Stimulated activated CD8-positive, alpha-beta memory T cell treated with anti-CD3 and anti-CD28 coated beads, Interleukin-15, amount 100 ng/mL, for 1 hour (primary cell): ENCODE data around the gene CFAP119.

Experiments
- DNase-seq: peaks from one replicate; pipeline ENCODE4 v3.0.0-alpha.2; 2020; ENCODE audit warnings: low read depth

CFAP119 gene

DNA sequence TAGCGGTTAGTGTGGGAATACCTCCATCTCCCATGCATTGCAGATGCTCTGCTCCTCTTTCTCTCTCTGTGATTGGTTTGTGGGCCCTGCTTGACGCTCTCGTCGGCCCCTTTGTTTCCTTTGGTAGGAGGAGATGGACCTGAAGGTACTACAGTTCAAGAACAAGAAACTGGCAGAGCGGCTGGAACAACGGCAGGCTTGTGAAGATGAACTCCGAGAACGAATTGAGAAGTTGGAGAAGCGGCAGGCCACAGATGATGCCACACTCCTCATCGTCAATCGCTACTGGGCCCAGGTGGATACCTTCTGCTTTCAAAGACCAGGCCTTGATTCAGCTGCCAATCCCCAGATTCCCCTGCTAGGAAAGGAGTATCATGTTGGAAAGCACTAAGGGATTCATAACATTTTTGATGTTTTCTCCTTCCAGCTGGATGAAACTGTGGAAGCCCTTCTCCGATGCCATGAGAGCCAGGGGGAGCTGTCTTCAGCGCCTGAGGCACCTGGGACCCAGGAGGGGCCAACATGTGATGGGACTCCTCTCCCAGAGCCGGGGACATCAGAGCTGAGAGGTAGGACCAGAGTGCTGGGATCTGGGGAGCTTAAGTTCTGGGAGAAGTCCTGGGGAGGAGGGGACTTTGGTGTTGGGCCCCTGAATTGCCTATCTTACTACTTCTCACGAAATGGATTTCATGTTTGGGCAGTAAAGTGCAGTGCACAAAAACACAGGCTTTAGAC lies 1.3 kb upstream of the CFAP119 start:
- DNase-seq: no peak

DNA sequence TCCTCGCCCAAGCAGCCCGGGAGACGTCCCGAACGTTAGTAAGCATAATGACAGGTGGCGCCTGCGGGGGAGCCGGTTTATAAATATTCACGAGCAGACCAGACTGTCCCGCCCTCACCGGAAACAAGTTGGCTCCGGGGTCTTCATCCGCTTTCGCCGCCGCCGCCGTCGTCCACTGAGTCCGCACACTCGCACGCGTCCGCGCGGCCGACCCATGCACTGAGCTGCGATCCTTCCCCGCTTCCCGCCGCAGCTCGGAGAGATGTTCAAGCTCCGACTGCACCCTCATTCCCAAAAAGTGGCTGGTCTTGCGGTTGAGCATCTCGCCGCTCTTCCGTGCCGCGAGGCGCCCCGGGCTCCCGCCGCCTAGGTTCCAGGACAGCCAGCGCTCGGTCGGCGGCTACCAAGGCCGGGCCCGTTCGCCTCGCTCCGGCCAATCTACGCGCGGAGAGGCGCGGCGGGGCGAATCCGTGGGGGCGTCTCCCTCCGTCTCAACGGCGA lies 385 bp downstream of the CFAP119 start:
- DNase-seq: no peak

DNA sequence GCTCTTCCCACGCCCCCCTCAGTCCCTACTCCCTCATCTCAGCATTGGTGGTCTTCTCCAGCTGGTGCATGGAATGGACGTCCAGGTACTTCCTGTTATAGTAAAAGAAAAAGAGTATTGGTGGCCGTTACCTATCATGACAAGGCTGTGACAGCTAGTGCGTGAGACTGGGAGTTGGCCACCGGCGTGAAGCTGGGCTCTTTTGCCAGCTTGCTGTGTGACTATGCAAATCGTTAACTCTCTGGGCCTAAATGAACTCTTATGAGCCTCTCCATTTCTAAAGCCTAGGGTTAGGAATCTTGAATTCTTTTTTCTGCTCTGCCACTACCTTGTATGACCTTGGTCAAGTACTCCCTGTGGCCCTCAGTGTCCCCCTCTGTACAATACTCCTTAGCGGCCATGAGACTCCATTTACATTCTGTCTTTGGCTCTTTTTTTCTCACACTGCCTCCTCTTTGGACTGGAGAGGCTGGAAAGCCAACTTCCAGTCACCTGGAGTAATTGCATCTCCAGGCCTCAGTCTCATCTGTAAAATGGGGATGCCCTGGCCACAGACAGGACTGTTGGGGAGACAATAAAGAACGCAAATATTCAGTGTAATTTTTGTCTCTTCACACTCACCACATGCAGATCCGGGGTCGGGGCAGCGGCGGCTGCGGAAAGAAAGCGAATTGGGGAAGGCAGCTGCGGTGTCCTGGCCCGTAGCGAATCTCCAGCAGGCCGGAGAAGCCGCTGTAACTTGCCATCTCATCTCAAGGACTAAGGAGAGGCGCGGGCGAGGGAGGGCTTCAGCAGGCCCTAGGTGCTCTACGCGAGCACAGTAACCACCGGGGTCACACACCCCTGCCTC lies 1.1 kb downstream of the CFAP119 start:
- no peak for DNase-seq

DNA sequence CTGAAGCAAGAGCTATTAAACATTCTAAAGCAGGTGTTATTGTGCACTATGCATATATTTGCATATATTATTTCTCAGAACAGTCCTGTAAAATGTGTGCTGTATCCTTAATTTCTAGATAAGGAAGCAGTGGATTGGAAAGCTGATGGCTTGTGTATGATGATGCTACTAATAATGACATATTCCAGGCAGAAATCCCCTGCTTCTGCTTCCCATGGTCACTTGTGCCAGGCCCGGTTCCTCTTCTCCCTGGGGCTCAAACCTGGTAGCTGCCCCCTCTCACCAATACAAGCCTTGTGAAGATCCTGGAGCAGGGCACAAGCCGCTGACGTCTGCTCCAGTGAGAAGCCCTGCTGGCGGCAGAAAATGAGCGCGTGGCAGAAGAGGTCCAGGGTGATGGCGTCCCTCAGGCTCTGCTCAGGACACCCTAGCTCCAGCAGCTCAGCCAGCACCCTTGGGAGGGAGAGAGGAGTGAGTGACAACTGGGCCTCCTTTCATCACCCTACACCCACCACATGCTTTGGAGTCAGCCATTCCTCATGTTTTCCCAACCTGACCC lies 1.8 kb downstream of the CFAP119 start:
- DNase-seq: no peak

DNA sequence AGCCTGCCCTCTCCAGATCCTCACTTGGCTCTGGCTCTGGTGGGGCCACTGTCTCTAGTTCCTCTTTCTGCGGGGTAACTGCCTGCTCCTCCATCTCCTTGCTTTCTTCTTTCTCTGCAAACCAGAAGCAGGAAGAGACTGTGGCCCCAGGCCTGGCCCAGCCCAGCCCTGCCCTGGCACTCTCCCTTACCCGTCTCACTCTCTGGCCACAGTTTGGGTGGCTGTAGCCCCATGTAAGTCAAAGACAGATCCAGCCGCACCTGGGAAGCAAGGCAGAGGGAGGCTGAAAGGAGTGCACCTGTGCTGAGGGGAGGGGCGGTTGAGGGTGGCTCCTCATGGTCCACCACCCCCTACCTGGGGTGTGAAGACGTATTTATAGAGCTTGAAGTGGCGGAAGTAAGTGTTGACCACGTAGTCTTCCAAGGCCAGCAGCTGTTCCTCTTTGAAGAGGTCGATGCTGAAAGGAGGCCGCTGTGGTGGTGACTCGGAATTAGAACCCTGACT lies 2.8 kb downstream of the CFAP119 start:
- DNase-seq: no peak

DNA sequence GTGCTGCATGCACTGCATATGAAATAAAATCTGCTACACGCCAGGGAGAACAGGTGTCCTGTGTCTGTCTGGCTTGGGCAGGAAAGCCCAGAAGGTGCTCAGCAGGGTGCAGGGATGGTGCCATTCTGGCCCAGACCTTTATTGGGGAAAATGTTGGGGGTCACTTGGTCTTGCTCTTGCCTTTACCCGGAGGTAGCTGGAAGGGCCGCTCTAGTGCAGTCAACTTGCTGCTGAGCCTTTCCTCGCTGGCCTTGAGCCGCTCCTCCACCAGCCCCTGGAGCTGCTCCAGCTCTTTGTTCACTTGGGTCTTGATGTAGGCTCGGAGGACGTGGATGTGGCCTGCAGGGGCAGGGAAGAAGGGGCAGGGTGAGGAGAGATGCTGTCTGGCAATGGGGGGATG lies 4.5 kb downstream of the CFAP119 start:
- no peak for DNase-seq

DNA sequence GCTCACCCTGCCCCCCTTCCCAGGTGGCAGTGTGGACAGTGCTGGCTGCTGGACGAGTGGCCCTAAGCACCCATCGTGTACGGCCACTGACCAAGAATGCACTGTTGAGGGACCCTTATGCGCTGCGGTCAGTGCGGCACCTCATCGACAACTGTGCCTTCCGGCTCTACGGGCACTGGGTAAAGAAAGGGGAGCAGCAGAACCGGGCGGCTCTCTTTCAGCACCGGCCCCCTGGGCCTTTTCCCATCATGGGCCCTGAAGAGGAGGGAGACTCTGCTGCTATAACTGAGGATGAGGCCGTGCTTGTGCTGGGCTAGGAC lies 5.1 kb downstream of the CFAP119 start:
- no peak for DNase-seq

DNA sequence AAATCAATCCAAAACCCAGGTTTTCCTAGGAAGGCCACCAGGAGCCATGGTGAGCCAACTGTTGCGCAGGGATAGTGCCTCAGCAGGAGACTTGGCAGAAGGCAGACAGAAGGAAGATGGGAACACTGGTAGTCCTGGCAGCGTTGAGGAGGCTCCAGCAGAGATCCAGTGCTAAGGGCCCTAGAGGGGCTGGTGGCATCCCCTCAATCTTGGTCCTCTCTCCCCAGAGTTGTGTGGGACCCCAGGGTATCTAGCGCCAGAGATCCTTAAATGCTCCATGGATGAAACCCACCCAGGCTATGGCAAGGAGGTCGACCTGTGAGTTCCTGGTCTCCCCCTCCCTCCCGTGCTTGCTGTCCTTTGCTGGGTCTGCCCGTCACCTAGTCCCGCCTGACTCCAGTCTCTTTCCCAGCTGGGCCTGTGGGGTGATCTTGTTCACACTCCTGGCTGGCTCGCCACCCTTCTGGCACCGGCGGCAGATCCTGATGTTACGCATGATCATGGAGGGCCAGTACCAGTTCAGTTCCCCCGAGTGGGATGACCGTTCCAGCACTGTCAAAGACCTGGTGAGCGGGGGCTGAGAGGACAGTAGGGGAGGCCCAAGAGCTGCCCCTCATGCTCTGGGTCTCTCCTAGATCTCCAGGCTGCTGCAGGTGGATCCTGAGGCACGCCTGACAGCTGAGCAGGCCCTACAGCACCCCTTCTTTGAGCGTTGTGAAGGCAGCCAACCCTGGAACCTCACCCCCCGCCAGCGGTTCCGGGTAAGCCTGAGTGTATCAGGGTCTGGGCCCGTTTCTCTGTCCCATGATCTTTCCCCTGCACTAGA lies 5.7 kb downstream of the CFAP119 start:
- DNase-seq: no peak

DNA sequence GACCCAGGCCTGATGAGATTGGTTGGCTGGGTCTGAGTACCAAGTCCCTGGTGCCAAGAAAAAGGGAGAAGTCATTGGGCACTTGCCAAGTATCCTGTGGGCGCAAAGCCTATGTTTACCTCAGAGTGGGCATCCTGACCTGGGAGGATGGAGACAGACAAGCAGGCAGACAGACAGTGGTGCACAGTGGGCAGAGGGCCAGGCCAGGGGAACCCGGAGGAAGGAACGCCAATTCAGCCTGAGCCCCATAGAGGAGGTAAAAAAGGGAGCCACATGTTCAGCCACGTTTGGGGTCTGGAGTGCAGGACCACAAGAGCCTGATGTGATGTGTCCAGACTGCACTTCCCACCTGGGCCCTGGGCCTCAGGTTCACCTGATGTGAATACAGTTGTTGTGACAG lies 8.3 kb downstream of the CFAP119 start:
- DNase-seq: no peak

DNA sequence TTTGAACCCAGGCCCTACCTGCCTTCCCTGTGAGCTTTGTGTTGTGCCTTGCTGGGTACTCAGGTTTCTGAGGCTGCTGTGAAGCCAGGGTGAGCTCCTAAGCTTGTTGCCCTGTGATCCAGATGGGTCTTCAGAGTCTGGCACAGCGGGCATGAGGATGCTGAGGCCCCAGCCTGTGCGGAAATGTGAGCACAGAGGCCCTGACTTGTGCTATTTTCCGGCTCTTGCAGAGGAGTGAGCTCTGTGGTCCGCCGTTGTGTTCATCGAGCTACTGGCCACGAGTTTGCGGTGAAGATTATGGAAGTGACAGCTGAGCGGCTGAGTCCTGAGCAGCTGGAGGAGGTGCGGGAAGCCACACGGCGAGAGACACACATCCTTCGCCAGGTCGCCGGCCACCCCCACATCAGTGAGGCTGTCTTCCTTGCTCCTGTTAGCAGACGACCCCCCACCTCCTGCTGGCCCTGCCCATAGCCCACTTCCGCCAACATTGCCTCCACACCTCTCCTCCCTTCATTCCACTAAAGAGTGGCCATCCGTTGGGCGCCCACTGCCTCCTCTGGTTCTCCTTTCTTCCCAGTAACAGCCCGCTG lies 10.9 kb downstream of the CFAP119 start:
- no peak for DNase-seq

DNA sequence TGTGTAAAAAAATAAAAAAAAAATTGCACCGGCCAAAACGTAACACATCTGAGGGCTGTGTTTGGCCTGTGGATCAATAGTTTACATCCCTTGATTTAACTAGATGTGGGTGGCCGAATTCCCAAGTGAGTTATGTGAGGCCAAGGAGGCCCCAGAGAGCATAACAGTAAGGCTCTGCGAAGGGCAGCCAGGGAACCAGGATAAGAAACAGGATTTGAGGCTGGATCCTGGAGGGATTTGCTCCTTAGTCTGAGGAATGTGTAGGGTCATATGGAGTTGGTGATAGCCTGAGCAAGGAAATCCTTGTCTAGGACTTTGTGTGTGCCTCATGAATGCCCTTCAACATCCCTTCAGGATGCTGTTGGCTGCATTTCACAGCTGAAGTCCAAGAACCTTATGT lies 11.7 kb downstream of the CFAP119 start:
- DNase-seq: no peak

DNA sequence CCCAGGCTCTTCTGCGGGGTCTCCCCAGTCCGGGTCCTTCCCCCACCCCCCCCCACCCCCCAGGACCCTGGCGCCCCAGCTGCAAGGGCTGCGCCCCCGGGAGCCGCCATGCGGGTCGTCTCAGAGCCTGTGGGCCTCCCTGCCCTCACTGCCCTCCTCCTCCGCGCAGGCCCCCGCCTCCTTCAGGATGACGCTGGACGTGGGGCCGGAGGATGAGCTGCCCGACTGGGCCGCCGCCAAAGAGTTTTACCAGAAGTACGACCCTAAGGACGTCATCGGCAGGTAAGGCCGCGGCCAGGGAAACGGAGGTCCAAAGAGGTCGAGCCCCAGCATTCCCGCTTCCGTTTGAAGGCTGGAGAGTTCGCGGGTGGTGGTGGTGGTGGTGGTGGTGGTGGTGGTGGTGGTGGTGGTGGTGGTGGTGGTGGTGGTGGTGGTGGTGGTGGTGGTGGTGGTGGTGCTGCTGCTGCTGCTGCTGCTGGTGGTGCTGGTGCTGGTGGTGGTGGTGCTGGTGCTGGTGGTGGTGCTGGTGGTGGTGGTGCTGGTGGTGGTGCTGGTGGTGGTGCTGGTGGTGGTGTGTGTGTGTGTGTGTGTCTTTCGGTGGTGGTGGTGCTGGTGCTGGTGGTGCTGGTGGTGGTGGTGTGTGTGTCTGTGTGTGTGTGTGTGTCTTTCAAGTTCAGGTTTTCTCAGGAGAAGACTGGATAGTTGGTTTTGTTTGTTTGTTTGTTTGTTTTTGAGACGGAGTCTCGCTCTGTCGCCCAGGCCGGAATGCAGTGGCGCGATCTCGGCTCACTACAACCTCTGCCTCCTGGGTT lies 13.0 kb downstream of the CFAP119 start:
- DNase-seq: no peak

DNA sequence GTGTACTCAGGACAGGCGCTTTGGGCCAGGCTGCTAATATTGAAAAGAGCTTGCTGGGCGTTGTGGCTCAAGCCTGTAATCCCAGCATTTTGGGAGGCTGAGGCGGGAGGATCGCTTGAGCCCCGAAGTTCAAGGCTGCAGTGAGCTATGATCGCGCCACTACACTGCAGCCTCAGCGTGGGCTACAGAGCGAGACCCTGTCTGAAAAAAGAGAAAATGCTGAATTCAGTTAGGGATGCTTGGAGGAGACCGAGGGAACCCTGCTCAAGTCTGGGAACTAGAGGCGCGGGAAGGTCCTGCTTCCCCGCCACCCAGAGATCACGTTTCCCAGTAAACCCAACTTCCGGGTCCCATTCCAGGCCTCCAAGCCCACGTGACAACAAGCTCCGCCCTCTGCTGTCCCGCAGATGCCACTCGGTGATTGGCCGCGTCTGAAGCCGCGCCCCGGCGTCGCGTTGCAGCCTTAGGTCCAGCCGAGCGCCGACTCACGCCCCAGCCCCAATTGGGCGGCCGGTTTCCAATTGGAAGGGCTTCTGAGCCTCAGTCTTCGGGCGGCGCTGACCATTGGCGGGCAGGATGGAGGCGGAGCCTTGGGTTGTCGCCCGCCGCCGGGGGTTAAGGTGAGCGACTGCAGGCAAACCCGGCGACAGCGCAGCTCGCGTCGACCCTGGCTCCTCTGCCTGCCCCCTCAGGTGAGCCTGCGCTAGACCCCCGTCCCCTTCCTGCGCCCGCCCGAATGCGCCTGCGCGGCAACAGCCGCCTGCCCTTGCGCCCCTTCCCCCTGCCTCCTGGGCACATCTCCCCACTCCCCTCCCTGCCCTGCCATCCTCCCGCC lies 13.8 kb downstream of the CFAP119 start, which contains the start of gene PHKG2:
TSS of gene PHKG2 (plus strand) at position 627 of the 835 bp plus-strand sequence. CDS start 396 bp downstream, outside the sequence.
- peak; percentile 84 for DNase-seq

DNA sequence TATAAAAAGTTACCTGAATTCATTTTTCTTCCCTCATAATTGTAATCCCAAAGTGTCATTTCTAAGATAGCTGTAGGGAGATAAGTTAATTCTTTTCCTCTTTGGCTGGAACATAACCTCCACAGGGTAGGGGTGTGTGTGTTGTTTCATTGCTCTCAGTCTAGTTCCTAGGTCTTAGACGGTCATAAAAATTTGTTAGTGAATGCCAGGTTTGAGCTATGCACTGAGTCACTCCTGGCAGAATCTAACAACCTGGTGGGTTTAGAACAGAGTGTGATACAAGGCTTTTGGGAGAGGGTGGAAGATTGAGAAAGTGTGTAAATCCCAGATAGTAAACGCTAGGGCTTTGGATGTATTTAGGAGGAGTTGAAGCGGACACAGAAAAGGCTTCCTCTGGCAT lies 14.5 kb downstream of the CFAP119 start:
- no peak for DNase-seq

DNA sequence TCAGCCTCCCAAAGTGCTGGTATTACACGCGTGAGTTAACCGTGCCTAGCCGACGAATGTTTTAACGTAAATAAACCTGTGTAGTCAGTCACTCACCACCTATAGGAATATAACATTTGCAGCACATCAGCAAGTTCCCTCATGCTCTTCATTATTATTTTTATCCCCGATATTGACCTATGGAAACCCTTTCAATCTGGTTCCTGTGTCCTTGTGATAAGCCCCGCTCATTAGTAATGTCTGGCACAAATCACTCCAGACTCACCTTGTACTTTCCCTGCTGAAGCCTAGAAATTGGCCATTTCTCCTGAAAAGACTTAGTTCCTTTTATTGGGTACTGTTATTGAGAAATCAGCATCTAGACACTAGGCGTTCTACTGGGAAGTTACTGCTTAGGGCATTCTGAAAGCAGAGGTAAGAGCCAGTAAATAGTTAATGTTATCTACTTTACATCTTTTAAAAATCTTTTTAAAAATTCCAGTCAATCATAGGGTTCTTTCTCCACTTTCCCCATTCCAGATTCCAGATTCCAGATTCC lies 15.2 kb downstream of the CFAP119 start:
- DNase-seq: no peak

DNA sequence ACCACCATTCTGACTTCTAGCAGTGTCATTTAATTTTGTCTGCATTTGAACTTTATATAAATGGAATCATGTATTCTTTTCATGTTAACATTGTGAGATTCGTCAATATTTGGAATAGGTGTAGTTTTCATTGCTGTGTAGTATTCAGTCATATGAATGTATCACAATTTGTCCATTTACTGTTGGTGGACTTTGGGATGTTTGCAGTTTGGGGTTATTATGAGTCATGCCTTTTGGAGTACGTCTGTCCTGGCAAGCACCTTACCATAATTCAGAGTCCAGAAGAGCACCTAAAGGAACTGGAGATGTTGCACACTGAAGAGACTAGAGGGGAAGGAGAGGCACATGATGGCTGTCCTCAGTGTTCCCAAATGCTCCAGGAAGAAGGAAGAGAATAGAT lies 16.8 kb downstream of the CFAP119 start:
- DNase-seq: no peak

DNA sequence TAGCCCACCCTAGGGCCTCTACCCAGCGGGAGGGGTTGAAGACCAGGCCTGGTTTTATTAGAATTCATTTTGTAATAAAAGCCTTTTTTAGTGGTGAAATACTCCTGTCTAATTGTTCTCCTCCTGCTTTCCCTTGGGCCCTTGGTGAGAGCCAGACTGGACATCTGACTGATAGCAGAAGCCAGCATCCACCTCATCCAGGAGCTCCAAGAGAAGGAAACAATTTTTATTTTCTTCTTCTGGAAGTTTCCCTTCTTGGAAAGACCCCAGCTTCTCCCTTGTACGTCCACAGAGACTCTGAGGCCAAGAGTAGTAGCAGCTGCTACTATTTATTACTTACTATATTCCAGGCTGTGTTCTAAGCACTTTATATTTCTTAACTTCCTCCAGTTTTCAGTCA lies 17.7 kb downstream of the CFAP119 start:
- no peak for DNase-seq

DNA sequence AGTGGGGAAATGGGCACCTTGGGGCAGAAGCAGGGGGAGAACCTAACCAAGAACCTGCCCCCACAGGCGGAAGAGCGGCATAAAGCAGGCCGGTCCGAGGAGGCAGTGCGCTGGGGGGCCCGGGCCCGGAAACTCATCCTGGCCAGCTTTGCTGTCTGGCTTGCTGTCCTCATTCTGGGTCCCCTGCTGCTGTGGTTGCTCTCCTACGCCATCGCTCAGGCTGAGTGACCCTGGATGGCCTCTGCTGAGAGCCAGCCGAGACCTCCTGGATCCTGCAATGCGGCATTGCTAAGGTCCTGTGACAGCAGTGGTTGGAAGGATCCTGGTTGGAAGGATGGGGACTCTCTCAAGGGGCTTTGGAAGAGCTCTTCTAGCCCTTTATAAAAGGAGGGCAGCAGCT lies 18.1 kb downstream of the CFAP119 start:
- DNase-seq: no peak

DNA sequence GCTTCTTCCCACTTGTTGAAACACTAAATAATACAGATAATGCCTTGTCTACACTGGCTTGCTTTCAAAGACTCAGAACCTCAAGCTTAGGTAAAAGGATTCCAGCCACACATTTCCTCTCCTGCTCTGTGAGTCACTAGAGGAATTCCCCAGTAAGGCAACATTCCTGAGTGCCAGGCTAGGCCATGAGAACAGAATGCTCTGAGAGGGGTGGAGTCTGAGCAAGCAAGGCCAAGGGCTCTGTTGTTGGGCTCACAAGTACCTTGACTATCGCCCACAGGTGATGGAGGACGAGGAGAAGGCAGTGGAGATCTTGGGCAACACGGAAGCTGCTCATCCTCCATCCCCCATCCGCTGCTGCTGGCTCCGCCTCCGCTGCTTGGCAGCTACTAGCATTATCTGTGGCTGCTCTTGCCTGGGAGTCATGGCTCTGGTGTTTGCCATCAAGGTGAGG lies 20.4 kb downstream of the CFAP119 start:
- no peak for DNase-seq
